Suprapubic skin (tissue), 4 donors: ENCODE data around the gene GNAI1. TPM values are rescaled to one million over a fixed set of nuclear protein-coding genes. Genes with fewer than 3 reads are reported as not detected.

Experiments used
- DNase-seq, 2 donors: peaks; one replicate each; pipeline ENCODE4 v3.0.0-alpha.2; 2019; ENCODE audit warnings: low spot score in 2 of 2
- H3K27ac ChIP-seq: fragments of 200-600 bp; sonication (generic); one replicate; pipeline ENCODE4 v1.5.1; 2019
- H3K27me3 ChIP-seq: fragments of 200-600 bp; sonication (generic); one replicate; pipeline ENCODE4 v1.5.1; 2019
- H3K36me3 ChIP-seq: fragments of 200-600 bp; sonication (generic); one replicate; pipeline ENCODE4 v1.5.1; 2019
- H3K4me1 ChIP-seq: fragments of 200-600 bp; sonication (generic); one replicate; pipeline ENCODE4 v1.5.1; 2019
- H3K4me3 ChIP-seq: fragments of 200-600 bp; sonication (generic); one replicate; pipeline ENCODE4 v1.5.1; 2019; ENCODE audit warnings: mild to moderate bottlenecking
- H3K9me3 ChIP-seq: fragments of 200-600 bp; sonication (generic); one replicate; pipeline ENCODE4 v1.5.1; 2019
- CTCF ChIP-seq, 2 donors: fragments of 200-600 bp in 1 of 2; fragments of 450-650 bp in 1 of 2; sonication (generic) in 1 of 2; IDR thresholded peaks; one replicate each; pipeline ENCODE4 v1.5.1; 2016 to 2019; ENCODE audit warnings: antibody characterized with exemption in 2 of 2, mild to moderate bottlenecking in 1 of 2, moderate library complexity in 1 of 2
- EP300 ChIP-seq: sonication (generic); formaldehyde crosslinking; IDR thresholded peaks from one replicate; pipeline ENCODE4 v1.6.1; 2017; ENCODE audit warnings: antibody characterized with exemption
- POLR2A ChIP-seq, 2 donors: fragments of 450-650 bp; IDR thresholded peaks; one replicate each; pipeline ENCODE4 v1.6.1; 2017; ENCODE audit warnings: antibody characterized with exemption in 2 of 2, mild to moderate bottlenecking in 2 of 2, moderate library complexity in 2 of 2
- POLR2AphosphoS5 ChIP-seq, 3 donors: sonication (generic); formaldehyde crosslinking; IDR thresholded peaks; one replicate each; pipeline ENCODE4 v1.6.1; 2017; ENCODE audit warnings: antibody characterized with exemption in 3 of 3
- WGBS: methylation state at CpG from one replicate; pipeline ENCODE4 v1.1.5; 2018; 5-methylcytosine and 5-hydroxymethylcytosine counted together
- total RNA-seq, 4 donors: library from RNA; depleted of rRNA; stranded (reverse); fragments of >200 nt; gene quantifications; one replicate each; pipeline ENCODE4 v1.1.0, GENCODE V29; 2016

Gene GNAI1
- total RNA-seq, 4 donors from 2014 or later, result 64.9 to 87.9 (median 72.1) TPM

GRCh38 chr7:80165177-80165576 lies 30.5 kb downstream of the GNAI1 start:
- Histone ChIP-seq H3K27ac (no peak overlapping the region), H3K9me3 (peaks cover 4% of the 10 kb centered on the region), H3K4me1 (peaks cover 24% of the 10 kb centered on the region), H3K27me3 (no peaks in the 10 kb centered on the region), H3K36me3 (no peaks in the 10 kb centered on the region), H3K4me3 (no peak overlapping the region)
- TF ChIP-seq EP300 (no peak), CTCF (IDR thresholded peaks at IDR 0.05) (no peak), POLR2AphosphoS5 (IDR thresholded peaks at IDR 0.05) (no peak), POLR2A (IDR thresholded peaks at IDR 0.05) (no peak)
- no peak for DNase-seq

- Histone ChIP-seq H3K27me3 (no peaks in the 10 kb centered on the region), H3K4me3 (no peak overlapping the region), H3K4me1 (peaks cover 10% of the 10 kb centered on the region), H3K36me3 (no peaks in the 10 kb centered on the region), H3K27ac (no peak overlapping the region), H3K9me3 (peaks cover 15% of the 10 kb centered on the region)
- TF ChIP-seq POLR2A (IDR thresholded peaks at IDR 0.05) (no peak), POLR2AphosphoS5 (IDR thresholded peaks at IDR 0.05) (no peak), CTCF (IDR thresholded peaks at IDR 0.05) (no peak), EP300 (no peak)
- no peak for DNase-seq
- 88% methylated on average over 2 of the region's 2 CpGs for WGBS
Observed at GRCh38 chr7:80170445-80170844, 35.8 kb downstream of the GNAI1 start.

- Histone ChIP-seq H3K27ac (no peak overlapping the region), H3K36me3 (no peaks in the 10 kb centered on the region), H3K9me3 (peaks cover 15% of the 10 kb centered on the region), H3K27me3 (no peaks in the 10 kb centered on the region), H3K4me1 (peaks cover under 1% of the 10 kb centered on the region), H3K4me3 (no peak overlapping the region)
- DNase-seq, result no peak
- WGBS, result 68% methylated on average over 4 of the region's 4 CpGs
- TF ChIP-seq CTCF (IDR thresholded peaks at IDR 0.05) (no peak), EP300 (no peak), POLR2AphosphoS5 (IDR thresholded peaks at IDR 0.05) (no peak), POLR2A (IDR thresholded peaks at IDR 0.05) (no peak)
Observed at GRCh38 chr7:80172387-80172786, 37.8 kb downstream of the GNAI1 start.

- no peak overlapping the region for H3K27ac ChIP-seq
- no peak overlapping the region for H3K4me3 ChIP-seq
- H3K36me3 ChIP-seq, result no peaks in the 10 kb centered on the region
- 79% methylated on average over 1 of the region's 1 CpG for WGBS
- H3K9me3 ChIP-seq, result peaks cover 11% of the 10 kb centered on the region
- no peak for DNase-seq
- H3K27me3 ChIP-seq, result no peaks in the 10 kb centered on the region
- no peak for TF ChIP-seq POLR2A (IDR thresholded peaks at IDR 0.05)
- no peak for TF ChIP-seq EP300
- TF ChIP-seq POLR2AphosphoS5 (IDR thresholded peaks at IDR 0.05), result no peak
- TF ChIP-seq CTCF (IDR thresholded peaks at IDR 0.05), result no peak
- H3K4me1 ChIP-seq, result peaks cover 8% of the 10 kb centered on the region
Observed at GRCh38 chr7:80175744-80176143, 41.1 kb downstream of the GNAI1 start.

- H3K4me1 ChIP-seq, result peaks cover 8% of the 10 kb centered on the region
- H3K4me3 ChIP-seq, result no peak overlapping the region
- H3K27ac ChIP-seq, result no peak overlapping the region
- no peaks in the 10 kb centered on the region for H3K27me3 ChIP-seq
- no peak for TF ChIP-seq EP300
- TF ChIP-seq POLR2AphosphoS5 (IDR thresholded peaks at IDR 0.05), result no peak
- TF ChIP-seq POLR2A (IDR thresholded peaks at IDR 0.05), result no peak
- no peak for TF ChIP-seq CTCF (IDR thresholded peaks at IDR 0.05)
- H3K36me3 ChIP-seq, result no peaks in the 10 kb centered on the region
- H3K9me3 ChIP-seq, result no peaks in the 10 kb centered on the region
- DNase-seq, result no peak
- WGBS, result 81% methylated on average over 4 of the region's 4 CpGs
Observed at GRCh38 chr7:80181411-80181810, 46.8 kb downstream of the GNAI1 start.
